GM18505 (cell line): ENCODE data around the gene GCC2.
"Not testable (repeated sequence)": the region's sequence is repeated elsewhere in the genome, so short reads cannot be mapped to it uniquely, and the experiment has no call there.

Experiments used
- ATAC-seq: cut with Tn5 transposase; IDR thresholded peaks from one replicate; pipeline ENCODE4 v1.9.1; 2021; ENCODE audit not compliant: unreplicated experiment
- POLR2A ChIP-seq: IDR thresholded peaks from 4 replicates; pipeline ENCODE4 v1.6.1; 2011; ENCODE audit warnings: borderline replicate concordance; ENCODE audit not compliant: insufficient read depth, insufficient read length; ENCODE audit errors: extremely low read depth

Gene GCC2

GRCh38 chr2:108553209-108553919 is 104.4 kb downstream of the GCC2 start:
- no peak for TF ChIP-seq POLR2A
- ATAC-seq: no peak

GRCh38 chr2:108554528-108554927 is 105.5 kb downstream of the GCC2 start:
- ATAC-seq: no peak
- no peak for TF ChIP-seq POLR2A

GRCh38 chr2:108555572-108555971 is 106.6 kb downstream of the GCC2 start:
- no peak for TF ChIP-seq POLR2A
- ATAC-seq: no peak

DNA sequence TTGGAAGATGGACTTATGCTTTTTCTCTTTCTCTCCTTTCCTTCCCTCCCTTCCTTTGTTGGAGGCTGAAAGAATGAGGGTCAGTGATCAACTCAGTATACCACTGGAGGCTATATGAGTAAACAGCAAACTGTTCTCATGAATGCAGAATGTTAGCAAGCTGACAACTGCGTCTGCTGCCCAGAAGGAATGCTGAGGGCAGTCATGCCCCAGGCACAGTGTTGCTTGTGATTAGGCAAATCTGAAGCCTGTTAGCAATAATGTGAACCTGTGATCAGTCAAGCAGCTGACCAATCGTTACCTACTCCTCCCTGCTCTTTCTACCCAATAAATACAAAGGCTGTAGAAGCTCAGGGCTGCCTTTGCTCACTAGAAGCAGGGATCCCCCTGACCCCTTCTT is 107.6 kb downstream of the GCC2 start:
- ATAC-seq: not testable (repeated sequence)
